Measurements from ENCODE around the gene TNFRSF21.

The TNFRSF21 gene

GRCh38 chr6:47209632-47210031 lies 100.1 kb downstream of the TNFRSF21 start:
- no peak for DNase-seq (ENCODE audit: low read depth)

GRCh38 chr6:47207261-47207660 lies 102.4 kb downstream of the TNFRSF21 start:
- DNase-seq (ENCODE audit: low read depth), result no peak

- DNase-seq (ENCODE audit: low read depth), result no peak
These were observed 103.1 kb downstream of the TNFRSF21 start for GRCh38 chr6:47206626-47207025.

- no peak for DNase-seq (ENCODE audit: low read depth)
These were observed 105.6 kb downstream of the TNFRSF21 start for GRCh38 chr6:47203938-47204611.

GRCh38 chr6:47203266-47203937 lies 106.3 kb downstream of the TNFRSF21 start:
- DNase-seq (ENCODE audit: low read depth), result no peak

- no peak for DNase-seq (ENCODE audit: low read depth)
These were observed 107.0 kb downstream of the TNFRSF21 start for GRCh38 chr6:47202644-47203205.

GRCh38 chr6:47200536-47201334 lies 109.0 kb downstream of the TNFRSF21 start:
- DNase-seq (ENCODE audit: low read depth), result no peak

- no peak for DNase-seq (ENCODE audit: low read depth)
These were observed 111.7 kb downstream of the TNFRSF21 start for GRCh38 chr6:47197682-47198640.

DNA sequence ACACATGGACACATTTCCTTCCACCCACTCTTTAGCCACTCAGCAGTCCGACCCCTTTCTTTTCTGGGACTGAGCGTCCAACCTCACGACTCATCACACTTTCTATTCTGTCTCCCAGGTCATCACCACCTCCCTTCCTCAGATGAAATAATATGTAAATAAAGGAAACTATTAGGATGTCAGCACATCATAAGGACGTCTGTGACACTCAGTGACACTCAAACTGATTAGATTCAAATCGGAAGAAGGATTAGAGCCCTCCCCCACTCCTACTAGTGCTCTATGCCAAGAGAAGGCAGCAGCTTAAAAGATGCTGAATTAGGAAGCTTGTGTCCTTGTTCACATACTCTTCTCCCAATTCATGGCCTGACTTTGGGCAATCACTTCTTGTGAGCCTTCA lies 113.6 kb downstream of the TNFRSF21 start:
- DNase-seq (ENCODE audit: low read depth), result no peak

DNA sequence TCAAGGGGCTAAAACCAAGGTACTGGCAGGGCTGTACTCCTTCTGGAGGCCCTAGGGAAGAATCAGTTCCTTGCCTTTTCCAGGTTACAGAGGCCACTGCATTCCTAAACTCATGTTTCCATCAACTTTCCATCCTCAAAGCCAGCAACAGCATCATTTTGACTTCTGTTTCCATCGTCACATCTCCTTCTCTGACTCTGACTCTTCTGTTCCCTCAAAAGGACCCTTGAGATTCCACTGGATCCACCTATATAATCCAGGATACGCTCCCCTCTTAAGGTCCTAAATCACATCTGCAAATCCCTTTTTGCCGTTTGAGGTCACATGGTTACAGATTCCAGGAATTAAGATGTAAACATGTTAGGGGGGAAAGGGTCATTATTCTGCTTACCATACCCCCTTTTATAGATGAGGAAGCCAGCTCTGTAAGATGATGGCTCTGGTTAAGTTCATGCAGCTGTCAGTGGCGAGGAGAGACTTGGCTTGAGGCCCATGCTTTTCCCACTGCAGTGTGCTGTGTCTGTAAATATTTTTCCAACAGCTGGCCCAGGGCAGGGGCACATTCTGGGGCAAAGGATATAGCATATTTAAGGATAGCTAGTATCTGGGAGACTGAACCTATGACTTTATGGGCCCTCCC lies 114.6 kb downstream of the TNFRSF21 start:
- peak; percentile 24 for DNase-seq (ENCODE audit: low read depth)

- peak; percentile 9 for DNase-seq (ENCODE audit: low read depth)
These were observed 121.1 kb downstream of the TNFRSF21 start for GRCh38 chr6:47188588-47189021.

GRCh38 chr6:47187893-47188587 lies 121.7 kb downstream of the TNFRSF21 start:
- DNase-seq (ENCODE audit: low read depth), result peak; percentile 64

- DNase-seq (ENCODE audit: low read depth), result no peak
These were observed 122.6 kb downstream of the TNFRSF21 start for GRCh38 chr6:47187113-47187512.

DNA sequence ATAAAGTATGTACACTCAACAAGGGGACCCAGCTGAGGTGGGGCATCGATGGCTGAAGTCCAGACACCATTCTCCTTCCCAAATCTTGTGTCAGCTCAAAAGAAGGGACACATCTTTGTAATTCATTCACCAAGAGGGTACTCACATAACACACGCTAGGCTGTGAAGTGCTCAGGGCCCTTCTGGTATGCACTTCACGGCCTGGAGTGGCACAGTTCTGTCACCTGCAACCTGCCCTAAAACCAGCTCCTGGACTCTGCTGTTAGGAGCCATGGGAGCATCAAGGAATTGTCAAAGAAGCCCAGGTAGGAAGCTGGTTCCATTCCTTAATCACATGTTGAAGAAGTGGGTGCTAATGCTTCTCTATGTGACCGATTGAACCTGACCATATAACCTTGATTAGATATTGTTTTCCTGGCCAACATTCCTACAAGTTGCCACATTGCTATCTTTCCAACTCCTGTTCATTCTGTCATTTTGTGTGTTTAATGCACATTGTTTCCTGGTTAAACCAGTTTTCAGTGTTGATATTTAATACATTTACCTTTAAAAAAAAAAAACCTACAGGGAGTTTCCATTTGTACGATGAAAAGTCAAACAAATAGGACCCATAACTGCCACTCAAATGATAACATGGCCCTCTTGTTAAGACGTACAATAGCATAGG lies 127.3 kb downstream of the TNFRSF21 start:
- no peak for DNase-seq (ENCODE audit: low read depth)

DNA sequence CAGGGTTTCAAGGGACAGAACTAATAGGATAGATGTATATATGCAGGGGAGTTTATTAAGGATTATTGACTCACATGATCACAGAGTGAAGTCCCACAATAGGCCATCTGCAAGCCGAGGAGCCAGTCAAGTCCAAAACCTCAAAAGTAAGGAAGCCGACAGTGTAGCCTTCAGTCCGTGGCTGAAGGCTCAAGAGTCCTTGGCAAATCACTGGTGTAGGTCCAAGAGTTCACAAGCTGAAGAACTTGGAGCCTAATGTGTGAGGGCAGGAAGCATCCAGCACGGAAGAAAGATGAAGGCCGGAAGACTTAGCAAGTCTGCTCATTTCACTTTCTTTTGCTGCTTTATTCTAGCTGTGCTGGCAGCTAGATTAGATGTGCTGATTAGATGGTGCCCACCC lies 128.0 kb downstream of the TNFRSF21 start:
- DNase-seq (ENCODE audit: low read depth), result no peak

Measured in fibroblast of the conjunctiva (primary cell).